Pulmonary artery endothelial cell (primary cell): ENCODE results near the gene FUS. TPM values are rescaled to one million over a fixed set of nuclear protein-coding genes. Genes with fewer than 3 reads are reported as not detected.
"Not testable (repeated sequence)": the region's sequence is repeated elsewhere in the genome, so short reads cannot be mapped to it uniquely, and the experiment has no call there.

Experiments
- DNase-seq: peaks from one replicate; pipeline ENCODE4 v3.0.0-alpha.2; 2011; ENCODE audit warnings: low read depth, low spot score
- total RNA-seq: library from RNA; depleted of rRNA; stranded (reverse); fragments of >200 nt; gene quantifications from 2 replicates; pipeline ENCODE4 v1.2.3, GENCODE V29; 2014

Gene FUS
- total RNA-seq, 1 donor from 2014 or later: 42.0 TPM

- no peak for DNase-seq
Measured at GRCh38 chr16:31186176-31186575, 6.2 kb downstream of the FUS start.

GRCh38 chr16:31186930-31187807, 7.2 kb downstream of the FUS start:
- no peak for DNase-seq

DNA sequence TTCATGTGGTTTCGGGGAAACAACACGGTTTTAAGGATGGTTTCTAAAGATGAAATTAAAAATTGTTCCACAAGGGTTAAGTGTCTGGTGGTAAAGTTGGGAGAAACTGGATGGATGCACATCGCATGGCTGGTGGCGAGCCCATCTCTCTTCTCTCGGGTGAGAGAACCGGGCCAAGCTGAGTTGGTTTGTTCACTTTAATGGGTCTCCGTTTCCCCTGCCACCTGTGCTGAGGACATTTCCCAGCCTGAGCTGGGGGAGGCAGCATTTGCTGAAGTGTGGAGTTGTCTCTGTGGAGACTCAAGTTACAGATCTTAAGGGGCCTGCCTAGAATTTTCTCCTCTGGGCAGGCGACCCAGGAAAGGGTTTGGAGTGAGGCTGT, 7.9 kb downstream of the FUS start:
- no peak for DNase-seq

GRCh38 chr16:31188450-31189411, 8.8 kb downstream of the FUS start:
- no peak for DNase-seq

- no peak for DNase-seq
Measured at GRCh38 chr16:31189412-31189778, 9.5 kb downstream of the FUS start.

DNA sequence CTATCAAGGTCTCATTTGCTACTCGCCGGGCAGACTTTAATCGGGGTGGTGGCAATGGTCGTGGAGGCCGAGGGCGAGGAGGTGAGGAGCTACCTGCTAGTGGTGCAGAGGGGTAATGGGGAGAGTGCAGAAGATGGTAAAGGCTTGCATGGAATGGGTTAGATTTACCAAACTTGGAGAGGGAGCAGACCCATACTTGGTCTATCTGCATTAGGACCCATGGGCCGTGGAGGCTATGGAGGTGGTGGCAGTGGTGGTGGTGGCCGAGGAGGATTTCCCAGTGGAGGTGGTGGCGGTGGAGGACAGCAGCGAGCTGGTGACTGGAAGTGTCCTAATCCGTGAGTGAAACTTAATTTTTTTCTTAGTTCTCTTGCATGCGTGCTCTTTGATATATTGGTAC, 10.1 kb downstream of the FUS start:
- no peak for DNase-seq

DNA sequence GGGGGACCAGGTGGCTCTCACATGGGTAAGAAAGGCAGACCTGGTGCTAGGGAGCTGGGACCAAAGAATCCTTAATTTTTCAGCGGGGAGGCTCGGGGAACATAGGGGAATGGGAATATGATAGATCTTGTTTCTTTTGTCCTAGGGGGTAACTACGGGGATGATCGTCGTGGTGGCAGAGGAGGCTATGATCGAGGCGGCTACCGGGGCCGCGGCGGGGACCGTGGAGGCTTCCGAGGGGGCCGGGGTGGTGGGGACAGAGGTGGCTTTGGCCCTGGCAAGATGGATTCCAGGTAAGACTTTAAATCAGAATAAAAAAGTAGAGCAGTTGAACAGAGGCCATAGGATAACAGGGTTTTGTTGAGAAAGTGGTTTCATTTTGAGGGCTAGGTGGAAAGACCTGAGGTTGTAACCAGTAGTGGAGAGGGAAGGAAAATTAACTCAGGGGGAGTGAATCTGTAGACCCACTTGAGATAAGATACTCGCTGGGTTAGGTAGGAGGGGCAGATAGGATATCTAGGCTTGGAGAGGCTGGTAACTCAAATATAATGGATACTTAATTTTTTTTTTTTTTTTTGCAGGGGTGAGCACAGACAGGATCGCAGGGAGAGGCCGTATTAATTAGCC, 11.0 kb downstream of the FUS start:
- DNase-seq: no peak

- DNase-seq: no peak
Measured at GRCh38 chr16:31191697-31192428, 11.9 kb downstream of the FUS start.

- DNase-seq: no peak
Measured at GRCh38 chr16:31192856-31193642, 13.1 kb downstream of the FUS start.

GRCh38 chr16:31193874-31194273, 13.9 kb downstream of the FUS start:
- no peak for DNase-seq

DNA sequence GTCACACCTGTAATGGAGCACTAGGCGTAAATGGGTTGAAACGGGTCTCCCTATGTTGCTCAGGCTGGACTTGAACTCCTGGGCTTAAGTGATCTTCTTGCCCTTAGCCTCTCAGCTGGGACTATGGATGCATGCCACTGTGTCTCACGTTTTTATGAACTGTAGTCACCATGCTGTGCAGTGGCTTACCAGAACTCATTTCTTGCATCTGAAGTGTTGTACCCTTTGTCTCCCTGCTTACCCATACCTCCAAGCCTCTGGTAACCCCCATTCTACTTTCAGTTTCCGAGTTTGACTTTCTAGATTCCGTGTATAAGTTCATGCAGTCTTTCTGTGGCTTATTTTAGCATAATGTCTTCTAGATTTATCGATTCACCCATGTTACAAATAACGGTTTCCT, 15.0 kb downstream of the FUS start:
- no peak for DNase-seq

- not testable (repeated sequence) for DNase-seq
Measured at GRCh38 chr16:31195861-31196260, 15.9 kb downstream of the FUS start.

DNA sequence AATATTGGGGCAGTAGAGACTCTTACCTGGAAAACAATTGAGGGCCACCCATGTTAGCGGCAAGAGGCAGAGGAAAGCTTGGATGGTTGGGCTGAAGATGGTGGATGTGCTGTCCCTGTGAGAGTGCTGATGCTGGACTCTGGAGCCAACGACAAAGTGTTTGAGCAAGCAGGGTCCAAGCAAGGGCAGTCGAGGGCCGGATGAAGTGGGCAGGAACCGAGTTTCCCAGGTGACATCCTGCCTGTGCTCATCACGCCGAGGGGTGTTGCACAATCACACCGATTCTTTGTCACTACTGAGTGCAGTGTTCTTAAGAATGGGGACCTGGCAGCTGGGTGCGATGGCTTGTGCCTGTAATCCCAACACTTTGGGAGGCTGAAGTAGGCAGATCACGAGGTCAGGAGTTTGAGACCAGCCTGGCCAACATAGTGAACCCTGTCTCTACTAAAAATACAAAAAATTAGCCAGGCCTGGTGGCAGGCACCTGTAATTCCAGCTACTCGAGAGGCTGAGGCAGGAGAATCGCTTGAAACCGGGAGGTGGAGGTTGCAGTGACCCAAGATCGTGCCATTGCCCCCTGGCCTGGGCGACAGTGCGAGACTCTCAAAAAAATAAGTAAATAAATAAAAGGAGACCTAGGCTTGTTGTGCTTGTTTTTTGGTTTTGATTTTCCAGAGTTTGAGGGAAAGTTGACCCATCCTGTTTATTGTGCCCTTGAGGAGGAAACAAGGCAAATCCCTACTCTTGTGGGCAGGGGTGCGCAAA, 16.6 kb downstream of the FUS start:
- no peak for DNase-seq

GRCh38 chr16:31198207-31198882, 18.4 kb downstream of the FUS start:
- DNase-seq: no peak

GRCh38 chr16:31199430-31200041, 19.6 kb downstream of the FUS start:
- DNase-seq: no peak

GRCh38 chr16:31200111-31200510, 20.2 kb downstream of the FUS start:
- DNase-seq: not testable (repeated sequence)

GRCh38 chr16:31200821-31201568, 21.1 kb downstream of the FUS start:
- no peak for DNase-seq
